ENCODE data around the gene ZNF32. TPM values are rescaled to one million over a fixed set of nuclear protein-coding genes. Genes with fewer than 3 reads are reported as not detected.
A peak's percentile ranks its signal among the peaks of the same experiment; 100 is the strongest.

The ZNF32 gene
- polyA plus RNA-seq, 4 donors = 55.6 to 73.4 (median 64.7) TPM

DNA sequence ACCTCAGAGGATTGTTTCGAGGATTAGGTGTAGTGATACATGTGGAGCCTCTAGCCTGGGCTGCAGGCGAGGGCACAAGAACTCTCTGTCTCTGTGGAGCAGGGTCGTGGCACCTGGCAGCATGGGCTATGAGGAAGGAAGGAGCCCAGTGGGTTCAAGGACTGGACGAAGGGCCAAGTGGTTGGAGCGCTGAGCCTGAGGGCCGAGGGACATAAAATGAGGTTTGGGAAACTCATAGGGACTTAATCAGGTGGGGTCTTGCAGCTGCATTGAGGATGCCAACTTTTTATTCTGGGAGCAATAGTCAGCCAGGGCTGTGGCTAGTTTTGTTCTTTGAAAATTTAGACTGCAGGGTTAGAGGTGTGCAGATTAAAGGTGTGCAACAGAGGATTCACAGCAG lies 33.0 kb upstream of the ZNF32 start:
- no peak for DNase-seq (ENCODE audit: low read depth in 4 of 4, low spot score in 2 of 4)

DNA sequence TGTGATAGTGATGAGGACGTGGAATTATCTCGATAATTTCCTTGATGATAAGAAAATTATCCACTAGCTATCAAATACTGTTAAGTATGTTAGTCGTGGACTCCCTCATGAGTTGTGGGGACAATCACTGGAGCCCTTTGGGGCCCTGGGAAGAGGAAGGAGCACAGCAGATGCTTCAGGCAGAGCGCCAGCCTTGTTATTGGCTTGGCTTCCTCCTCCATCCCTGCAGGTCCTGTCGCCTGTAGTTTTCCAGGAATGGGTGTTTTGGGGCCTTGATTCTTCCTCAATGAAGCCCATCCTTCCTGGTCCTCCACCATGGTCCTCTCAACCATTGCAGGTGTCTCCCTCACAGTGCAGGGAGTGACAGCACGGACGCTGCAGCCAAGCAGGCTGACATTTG lies 32.5 kb upstream of the ZNF32 start:
- DNase-seq (ENCODE audit: low read depth in 4 of 4, low spot score in 2 of 4) = no peak

GRCh38 chr10:43680035-43680434 lies 31.4 kb upstream of the ZNF32 start:
- no peak for DNase-seq (ENCODE audit: low read depth in 4 of 4, low spot score in 2 of 4)

GRCh38 chr10:43679509-43679908 lies 30.8 kb upstream of the ZNF32 start:
- no peak for DNase-seq (ENCODE audit: low read depth in 4 of 4, low spot score in 2 of 4)

- DNase-seq (ENCODE audit: low read depth in 4 of 4, low spot score in 2 of 4) = no peak
These were observed 30.0 kb upstream of the ZNF32 start for GRCh38 chr10:43678654-43679053.

- no peak for DNase-seq (ENCODE audit: low read depth in 4 of 4, low spot score in 2 of 4)
These were observed 28.2 kb upstream of the ZNF32 start for GRCh38 chr10:43676901-43677300.

DNA sequence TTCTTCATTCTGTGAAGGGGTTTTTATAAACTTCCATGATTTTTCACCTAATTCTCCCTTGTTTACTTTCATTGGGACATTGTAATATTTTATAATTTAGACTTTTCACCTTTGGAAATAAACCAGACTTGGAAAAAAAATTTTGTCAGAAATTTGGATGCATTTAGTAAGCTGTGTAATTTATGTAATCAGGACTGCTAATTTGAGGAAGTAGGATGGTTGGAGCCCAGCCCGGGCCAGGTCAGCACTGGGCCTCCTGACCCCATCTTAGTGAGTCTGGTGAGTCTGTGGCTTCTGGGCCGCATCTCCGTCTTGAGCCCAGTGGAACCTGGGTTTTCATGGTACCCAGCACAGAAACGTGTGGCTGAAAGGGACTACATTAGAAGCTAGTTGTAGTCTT lies 27.6 kb upstream of the ZNF32 start:
- no peak for DNase-seq (ENCODE audit: low read depth in 4 of 4, low spot score in 2 of 4)

GRCh38 chr10:43674553-43675210 lies 26.0 kb upstream of the ZNF32 start:
- no peak for DNase-seq (ENCODE audit: low read depth in 4 of 4, low spot score in 2 of 4)

DNA sequence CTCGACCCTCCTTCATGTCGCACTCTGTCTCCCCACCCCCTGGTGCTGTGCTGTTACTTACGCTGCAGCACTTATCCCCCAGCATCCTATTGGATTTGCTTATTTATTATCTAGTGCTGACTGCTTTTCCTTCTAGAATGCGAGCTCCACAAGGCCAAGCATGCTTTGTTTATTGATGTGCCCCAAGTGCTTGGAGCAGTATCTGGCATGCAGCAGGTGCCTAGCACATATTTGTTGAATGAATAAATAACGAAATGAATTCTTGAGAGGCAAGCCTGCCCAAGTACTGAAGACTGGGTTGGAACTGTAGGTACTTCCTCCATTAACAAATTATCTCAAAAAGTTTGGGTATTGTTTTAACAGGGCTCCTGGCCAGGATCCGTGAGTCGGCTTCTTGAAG lies 24.8 kb upstream of the ZNF32 start:
- DNase-seq (ENCODE audit: low read depth in 4 of 4, low spot score in 2 of 4) = no peak

DNA sequence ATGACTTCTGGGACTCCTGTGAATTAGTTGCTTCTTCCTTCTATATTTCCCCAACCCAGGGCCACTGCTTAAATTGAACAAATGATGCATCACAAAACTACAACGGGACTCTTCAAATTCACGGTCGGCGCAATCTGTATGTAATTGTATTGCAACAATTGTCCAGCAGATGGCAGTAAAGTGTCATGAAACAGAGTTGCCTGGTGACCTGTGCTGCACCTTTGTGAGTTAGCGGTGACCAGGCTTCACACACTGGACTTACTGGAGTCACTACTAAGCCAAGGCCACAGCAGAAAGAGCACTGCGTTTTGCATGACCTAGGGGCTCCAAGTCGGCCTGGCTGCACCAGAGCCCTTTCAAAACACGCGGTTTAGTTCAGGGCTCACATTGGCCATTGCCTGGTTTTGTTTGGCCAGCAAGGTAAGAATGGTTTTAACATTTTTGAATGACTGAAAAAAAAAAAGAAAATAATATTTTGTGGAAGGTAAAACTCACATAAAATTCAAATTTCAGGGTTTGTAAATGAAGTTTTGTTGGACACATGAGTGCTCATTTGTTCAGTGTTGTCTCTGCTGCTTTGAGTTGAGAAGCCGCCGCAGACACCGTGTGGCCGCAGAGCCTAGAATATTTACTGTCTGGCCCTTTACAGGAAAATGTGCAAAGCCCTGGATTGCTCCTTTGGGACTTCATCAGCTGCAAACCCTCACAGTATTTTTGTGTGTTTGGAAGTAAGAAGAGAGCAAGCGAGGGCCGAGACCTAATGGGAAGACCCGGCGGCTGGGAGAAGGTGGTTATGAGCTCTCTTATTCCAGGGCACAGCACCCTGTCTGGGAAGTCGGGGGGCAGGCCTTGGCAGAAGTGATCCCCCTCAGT lies 23.2 kb upstream of the ZNF32 start:
- peak in 3 of 4 donors; percentile 63 to 69 (median 67) for DNase-seq (ENCODE audit: low read depth in 4 of 4, low spot score in 2 of 4)

- no peak for DNase-seq (ENCODE audit: low read depth in 4 of 4, low spot score in 2 of 4)
These were observed 20.7 kb upstream of the ZNF32 start for GRCh38 chr10:43669386-43669785.

DNA sequence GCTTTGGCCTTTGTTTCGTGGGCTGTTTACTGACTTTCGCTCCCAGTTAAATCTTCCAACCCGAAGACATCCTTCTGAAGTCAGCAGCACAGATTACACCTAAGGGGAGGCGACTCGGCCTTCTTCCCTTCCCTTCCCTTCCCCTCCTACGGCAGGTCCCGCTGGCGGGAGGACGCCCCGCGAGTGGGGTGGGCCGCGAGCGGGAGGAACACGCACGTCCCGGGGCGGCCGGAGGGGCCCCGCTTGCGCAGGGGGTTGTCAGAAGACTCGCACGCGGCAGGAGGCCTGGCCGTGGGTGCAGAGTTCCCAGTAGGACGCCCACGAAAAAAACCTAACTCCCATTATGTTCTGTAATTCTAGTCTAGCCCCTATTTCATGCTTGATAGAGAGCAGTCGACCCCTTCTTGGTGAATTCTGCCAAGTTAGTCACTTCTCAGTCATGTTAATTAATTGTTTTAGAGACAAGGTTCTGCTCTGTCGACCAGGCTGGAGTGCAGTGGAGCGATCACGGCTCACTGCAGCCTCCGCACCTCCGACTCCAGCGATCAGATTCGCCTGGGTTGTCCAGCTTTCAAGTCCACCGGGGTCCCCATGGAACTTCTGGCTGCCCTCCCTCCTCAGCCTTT lies 19.2 kb upstream of the ZNF32 start:
- peak in 3 of 4 donors; percentile 24 to 29 (median 28) for DNase-seq (ENCODE audit: low read depth in 4 of 4, low spot score in 2 of 4)

DNA sequence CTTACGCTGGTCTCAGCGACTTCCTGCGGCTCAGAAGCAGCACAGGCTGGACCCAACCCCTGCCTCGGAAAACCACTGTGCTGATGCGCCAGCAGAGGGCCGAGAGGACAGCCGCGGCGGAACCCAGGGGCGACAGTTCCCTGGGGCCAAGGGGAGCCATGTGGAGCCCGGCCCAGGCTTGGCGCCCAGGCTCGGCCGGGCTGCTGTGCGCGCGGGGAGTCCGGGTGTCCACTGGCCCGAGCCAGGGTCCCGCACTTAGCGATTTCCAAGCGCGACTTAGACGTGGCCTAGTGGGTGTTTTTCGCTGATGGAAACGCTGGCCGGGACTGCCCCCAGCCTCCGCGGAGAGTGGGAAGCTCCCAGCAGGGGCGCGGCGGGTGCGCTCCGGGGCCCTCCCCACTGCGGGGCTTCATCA lies 18.6 kb upstream of the ZNF32 start:
- DNase-seq (ENCODE audit: low read depth in 4 of 4, low spot score in 2 of 4) = peak in 3 of 4 donors; percentile 21 to 28 (median 23)

DNA sequence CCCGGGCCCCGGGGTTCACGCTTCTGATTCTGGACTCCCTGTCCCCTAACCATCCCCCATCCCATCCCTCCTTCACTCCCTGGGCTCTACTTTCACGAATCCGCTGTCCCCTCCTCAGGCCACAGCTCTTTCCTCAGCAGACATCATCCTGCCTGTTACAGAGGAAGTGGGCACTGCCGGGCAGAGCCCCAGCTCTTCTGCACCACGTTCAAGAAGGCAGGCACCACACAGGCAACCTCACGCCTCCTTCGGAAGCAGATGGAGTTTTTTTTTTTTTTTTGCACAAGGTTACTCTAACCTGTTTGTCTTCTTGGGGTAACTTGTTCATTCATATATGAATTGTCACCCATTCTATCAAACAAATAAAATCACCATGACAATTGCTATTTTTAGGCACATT lies 17.9 kb upstream of the ZNF32 start:
- no peak for DNase-seq (ENCODE audit: low read depth in 4 of 4, low spot score in 2 of 4)

DNA sequence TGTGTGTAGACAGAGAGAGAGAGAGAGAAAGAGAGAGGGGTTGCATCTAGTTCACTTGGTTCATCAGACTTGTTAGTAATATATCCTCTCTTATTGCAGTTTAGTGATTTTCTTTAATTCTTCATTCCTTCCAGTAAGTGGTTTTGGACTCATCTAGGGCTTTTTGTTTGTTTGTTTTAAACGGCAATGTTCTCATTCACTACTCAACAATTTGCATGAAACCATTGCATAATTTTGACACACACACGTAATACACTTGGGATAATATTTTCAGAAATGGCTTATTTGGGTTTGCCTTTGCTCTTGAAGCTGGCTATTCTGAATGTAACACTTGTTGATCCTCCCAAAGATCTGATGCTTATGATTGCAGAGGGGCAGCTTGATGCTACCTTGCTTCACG lies 16.4 kb upstream of the ZNF32 start:
- no peak for DNase-seq (ENCODE audit: low read depth in 4 of 4, low spot score in 2 of 4)

DNA sequence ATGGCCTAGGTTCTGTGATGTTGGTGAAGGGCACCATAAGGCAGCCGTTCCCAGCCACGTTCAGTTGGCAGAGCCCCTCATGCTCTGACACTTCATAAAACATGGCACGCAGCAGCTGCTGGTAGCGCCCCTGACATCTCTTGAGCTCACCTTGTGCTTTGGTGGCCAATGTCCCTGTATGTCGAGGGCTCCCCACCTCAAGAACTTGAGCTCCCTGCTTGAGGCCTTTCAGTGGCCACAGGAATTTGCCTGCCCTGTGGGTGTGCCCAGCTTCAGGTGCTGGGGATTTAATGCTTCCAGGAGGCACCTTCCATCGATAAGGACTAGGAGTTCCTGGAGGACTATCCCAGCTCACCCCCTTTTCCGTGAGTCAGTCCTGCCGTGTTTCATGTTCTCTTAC lies 9.5 kb upstream of the ZNF32 start:
- no peak for DNase-seq (ENCODE audit: low read depth in 4 of 4, low spot score in 2 of 4)

DNA sequence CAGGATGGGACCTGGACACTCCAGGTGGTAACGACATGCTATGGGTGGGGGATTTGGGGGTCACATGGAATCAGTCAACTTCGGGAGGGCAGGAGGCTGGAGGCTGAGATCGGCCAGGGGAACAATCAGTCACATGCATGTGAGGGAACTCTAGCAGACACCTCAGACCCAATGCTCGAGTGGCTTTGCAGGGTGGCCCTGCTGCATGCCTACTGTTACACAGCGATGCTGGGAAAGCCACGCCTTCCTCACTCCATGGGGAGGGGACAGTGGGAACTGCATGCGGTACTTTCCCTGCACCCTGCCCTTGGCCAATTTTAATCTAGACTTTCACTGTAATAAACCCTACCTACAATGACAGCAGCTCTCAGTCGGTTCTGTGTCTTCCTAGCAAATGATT lies 6.6 kb upstream of the ZNF32 start:
- no peak for DNase-seq (ENCODE audit: low read depth in 4 of 4, low spot score in 2 of 4)

- DNase-seq (ENCODE audit: low read depth in 4 of 4, low spot score in 2 of 4) = no peak
These were observed 5.1 kb upstream of the ZNF32 start for GRCh38 chr10:43653746-43654145.

GRCh38 chr10:43649185-43649523 lies 473 bp upstream of the ZNF32 start:
- peak in 1 of 4 donors; percentile 76 for DNase-seq (ENCODE audit: low read depth in 4 of 4, low spot score in 2 of 4)

- DNase-seq (ENCODE audit: low read depth in 4 of 4, low spot score in 2 of 4) = peak in 1 of 4 donors; percentile 15
These were observed 635 bp downstream of the ZNF32 start for GRCh38 chr10:43648095-43648397.

GRCh38 chr10:43647576-43647975 lies 1.1 kb downstream of the ZNF32 start:
- no peak for DNase-seq (ENCODE audit: low read depth in 4 of 4, low spot score in 2 of 4)

GRCh38 chr10:43645866-43646265 lies 2.8 kb downstream of the ZNF32 start:
- DNase-seq (ENCODE audit: low read depth in 4 of 4, low spot score in 2 of 4) = no peak

Measured in left renal cortex interstitium (tissue), 4 donors.